ENCODE results near the gene ZNF778.

ZNF778 gene

DNA sequence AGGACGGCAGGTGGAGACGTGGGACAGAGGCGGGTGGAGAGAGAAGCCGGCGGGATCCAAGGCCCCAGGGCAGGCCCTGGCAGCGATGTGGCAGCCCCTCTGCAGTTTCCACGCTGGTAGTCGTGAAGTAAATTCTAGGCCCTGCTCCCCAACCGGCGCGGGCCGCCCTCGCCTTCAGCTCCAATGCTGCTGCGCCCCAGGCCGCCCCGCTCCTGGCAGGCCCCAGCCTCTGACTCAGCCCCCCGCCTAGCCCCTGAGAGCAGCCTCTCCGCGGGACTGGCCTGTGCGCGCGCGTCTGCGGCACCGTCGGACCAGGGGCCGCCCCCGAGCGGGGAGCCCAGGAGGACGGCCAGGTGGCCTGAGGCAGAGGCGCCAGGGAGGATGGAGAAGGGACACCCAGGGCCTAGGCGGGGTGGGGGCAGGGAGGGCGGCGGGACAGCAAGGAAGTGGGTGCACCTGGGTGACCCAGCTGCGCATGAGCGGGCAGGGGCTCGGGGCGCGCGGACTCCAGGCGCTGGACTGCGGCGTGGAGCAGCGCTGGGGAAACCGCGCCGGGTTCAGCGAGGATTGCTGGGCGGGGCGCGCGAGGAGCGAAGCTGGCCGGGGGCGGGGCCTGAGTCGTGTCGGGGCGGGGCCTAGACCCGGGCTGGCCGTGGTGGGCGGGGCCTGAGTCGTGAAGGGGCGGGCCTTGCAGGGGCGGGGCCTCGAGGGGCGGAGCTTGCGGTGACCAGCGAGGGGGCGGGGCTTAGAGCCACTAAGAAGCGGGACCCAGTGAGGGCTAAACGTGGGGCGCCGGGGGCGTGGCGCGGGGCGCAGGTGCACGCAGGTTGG lies 29.6 kb downstream of the ZNF778 start (continued):
- TF ChIP-seq ZBTB7A (tag by site-specific recombination; IDR thresholded peaks at IDR 0.05; ENCODE audit: low read depth) (no peak), ZNF768 (tag by site-specific recombination; IDR thresholded peaks at IDR 0.05) (no peak), ZNF174 (tag by site-specific recombination; IDR thresholded peaks at IDR 0.05) (no peak), ZNF10 (tag by site-specific recombination; IDR thresholded peaks at IDR 0.05) (no peak), ZNF121 (tag by site-specific recombination; IDR thresholded peaks at IDR 0.05) (no peak), ZNF549 (tag by site-specific recombination; IDR thresholded peaks at IDR 0.05) (no peak), ZNF658 (tag by site-specific recombination; IDR thresholded peaks at IDR 0.05) (no peak), WT1 (tag by site-specific recombination; IDR thresholded peaks at IDR 0.05) (no peak), ZNF19 (tag by site-specific recombination; IDR thresholded peaks at IDR 0.05; ENCODE audit: low read depth) (no peak), ZNF175 (tag by site-specific recombination; IDR thresholded peaks at IDR 0.05) (no peak), ZNF354C (tag by site-specific recombination; IDR thresholded peaks at IDR 0.05; ENCODE audit: borderline replicate concordance, low read depth) (no peak), ZNF660 (tag by site-specific recombination; IDR thresholded peaks at IDR 0.05) (no peak), ZNF677 (tag by site-specific recombination; IDR thresholded peaks at IDR 0.05) (no peak), ZNF223 (tag by site-specific recombination; IDR thresholded peaks at IDR 0.05) (no peak), ZBTB20 (tag by site-specific recombination; IDR thresholded peaks at IDR 0.05) (peak; percentile 72; the same call in 1 of the 2 replicates), SP7 (tag by site-specific recombination; IDR thresholded peaks at IDR 0.05) (0 out of 2 replicates have a peak, but pooled peaks have one; percentile 21), ZNF629 (tag by site-specific recombination; IDR thresholded peaks at IDR 0.05) (no peak), ZXDB (tag by site-specific recombination; IDR thresholded peaks at IDR 0.05) (peak; percentile 75), KLF1 (tag by site-specific recombination; IDR thresholded peaks at IDR 0.05) (peak; percentile 39; the same call in 1 of the 2 replicates)
- TF ChIP-seq, protein P1, sequence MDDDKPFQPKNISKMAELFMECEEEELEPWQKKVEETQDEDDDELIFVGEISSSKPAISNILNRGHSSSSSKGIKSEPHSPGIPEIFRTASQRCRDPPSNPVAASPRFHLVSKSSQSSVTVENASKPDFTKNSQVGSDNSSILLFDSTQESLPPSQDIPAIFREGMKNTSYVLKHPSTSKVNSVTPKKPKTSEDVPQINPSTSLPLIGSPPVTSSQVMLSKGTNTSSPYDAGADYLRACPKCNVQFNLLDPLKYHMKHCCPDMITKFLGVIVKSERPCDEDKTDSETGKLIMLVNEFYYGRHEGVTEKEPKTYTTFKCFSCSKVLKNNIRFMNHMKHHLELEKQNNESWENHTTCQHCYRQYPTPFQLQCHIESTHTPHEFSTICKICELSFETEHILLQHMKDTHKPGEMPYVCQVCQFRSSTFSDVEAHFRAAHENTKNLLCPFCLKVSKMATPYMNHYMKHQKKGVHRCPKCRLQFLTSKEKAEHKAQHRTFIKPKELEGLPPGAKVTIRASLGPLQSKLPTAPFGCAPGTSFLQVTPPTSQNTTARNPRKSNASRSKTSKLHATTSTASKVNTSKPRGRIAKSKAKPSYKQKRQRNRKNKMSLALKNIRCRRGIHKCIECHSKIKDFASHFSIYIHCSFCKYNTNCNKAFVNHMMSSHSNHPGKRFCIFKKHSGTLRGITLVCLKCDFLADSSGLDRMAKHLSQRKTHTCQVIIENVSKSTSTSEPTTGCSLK (tag by site-specific recombination; IDR thresholded peaks at IDR 0.05), result no peak
- TF ChIP-seq, protein P2, sequence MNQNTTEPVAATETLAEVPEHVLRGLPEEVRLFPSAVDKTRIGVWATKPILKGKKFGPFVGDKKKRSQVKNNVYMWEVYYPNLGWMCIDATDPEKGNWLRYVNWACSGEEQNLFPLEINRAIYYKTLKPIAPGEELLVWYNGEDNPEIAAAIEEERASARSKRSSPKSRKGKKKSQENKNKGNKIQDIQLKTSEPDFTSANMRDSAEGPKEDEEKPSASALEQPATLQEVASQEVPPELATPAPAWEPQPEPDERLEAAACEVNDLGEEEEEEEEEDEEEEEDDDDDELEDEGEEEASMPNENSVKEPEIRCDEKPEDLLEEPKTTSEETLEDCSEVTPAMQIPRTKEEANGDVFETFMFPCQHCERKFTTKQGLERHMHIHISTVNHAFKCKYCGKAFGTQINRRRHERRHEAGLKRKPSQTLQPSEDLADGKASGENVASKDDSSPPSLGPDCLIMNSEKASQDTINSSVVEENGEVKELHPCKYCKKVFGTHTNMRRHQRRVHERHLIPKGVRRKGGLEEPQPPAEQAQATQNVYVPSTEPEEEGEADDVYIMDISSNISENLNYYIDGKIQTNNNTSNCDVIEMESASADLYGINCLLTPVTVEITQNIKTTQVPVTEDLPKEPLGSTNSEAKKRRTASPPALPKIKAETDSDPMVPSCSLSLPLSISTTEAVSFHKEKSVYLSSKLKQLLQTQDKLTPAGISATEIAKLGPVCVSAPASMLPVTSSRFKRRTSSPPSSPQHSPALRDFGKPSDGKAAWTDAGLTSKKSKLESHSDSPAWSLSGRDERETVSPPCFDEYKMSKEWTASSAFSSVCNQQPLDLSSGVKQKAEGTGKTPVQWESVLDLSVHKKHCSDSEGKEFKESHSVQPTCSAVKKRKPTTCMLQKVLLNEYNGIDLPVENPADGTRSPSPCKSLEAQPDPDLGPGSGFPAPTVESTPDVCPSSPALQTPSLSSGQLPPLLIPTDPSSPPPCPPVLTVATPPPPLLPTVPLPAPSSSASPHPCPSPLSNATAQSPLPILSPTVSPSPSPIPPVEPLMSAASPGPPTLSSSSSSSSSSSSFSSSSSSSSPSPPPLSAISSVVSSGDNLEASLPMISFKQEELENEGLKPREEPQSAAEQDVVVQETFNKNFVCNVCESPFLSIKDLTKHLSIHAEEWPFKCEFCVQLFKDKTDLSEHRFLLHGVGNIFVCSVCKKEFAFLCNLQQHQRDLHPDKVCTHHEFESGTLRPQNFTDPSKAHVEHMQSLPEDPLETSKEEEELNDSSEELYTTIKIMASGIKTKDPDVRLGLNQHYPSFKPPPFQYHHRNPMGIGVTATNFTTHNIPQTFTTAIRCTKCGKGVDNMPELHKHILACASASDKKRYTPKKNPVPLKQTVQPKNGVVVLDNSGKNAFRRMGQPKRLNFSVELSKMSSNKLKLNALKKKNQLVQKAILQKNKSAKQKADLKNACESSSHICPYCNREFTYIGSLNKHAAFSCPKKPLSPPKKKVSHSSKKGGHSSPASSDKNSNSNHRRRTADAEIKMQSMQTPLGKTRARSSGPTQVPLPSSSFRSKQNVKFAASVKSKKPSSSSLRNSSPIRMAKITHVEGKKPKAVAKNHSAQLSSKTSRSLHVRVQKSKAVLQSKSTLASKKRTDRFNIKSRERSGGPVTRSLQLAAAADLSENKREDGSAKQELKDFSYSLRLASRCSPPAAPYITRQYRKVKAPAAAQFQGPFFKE (tag by site-specific recombination; IDR thresholded peaks at IDR 0.05; ENCODE audit: borderline replicate concordance), result no peak
- TF ChIP-seq, protein P3, sequence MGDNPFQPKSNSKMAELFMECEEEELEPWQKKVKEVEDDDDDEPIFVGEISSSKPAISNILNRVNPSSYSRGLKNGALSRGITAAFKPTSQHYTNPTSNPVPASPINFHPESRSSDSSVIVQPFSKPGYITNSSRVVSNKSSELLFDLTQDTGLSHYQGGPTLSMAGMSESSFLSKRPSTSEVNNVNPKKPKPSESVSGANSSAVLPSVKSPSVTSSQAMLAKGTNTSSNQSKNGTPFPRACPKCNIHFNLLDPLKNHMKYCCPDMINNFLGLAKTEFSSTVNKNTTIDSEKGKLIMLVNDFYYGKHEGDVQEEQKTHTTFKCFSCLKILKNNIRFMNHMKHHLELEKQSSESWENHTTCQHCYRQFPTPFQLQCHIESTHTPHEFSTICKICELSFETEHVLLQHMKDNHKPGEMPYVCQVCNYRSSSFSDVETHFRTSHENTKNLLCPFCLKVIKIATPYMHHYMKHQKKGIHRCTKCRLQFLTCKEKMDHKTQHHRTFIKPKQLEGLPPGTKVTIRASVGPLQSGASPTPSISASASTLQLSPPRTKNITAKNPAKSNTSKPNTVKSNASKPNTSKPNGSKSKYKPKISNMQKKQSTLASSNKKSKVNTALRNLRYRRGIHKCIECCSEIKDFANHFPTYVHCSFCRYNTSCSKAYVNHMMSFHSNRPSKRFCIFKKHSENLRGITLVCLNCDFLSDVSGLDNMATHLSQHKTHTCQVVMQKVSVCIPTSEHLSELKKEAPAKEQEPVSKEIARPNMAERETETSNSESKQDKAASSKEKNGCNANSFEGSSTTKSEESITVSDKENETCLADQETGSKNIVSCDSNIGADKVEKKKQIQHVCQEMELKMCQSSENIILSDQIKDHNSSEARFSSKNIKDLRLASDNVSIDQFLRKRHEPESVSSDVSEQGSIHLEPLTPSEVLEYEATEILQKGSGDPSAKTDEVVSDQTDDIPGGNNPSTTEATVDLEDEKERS (tag by site-specific recombination; IDR thresholded peaks at IDR 0.05), result no peak
- TF ChIP-seq, protein P4, sequence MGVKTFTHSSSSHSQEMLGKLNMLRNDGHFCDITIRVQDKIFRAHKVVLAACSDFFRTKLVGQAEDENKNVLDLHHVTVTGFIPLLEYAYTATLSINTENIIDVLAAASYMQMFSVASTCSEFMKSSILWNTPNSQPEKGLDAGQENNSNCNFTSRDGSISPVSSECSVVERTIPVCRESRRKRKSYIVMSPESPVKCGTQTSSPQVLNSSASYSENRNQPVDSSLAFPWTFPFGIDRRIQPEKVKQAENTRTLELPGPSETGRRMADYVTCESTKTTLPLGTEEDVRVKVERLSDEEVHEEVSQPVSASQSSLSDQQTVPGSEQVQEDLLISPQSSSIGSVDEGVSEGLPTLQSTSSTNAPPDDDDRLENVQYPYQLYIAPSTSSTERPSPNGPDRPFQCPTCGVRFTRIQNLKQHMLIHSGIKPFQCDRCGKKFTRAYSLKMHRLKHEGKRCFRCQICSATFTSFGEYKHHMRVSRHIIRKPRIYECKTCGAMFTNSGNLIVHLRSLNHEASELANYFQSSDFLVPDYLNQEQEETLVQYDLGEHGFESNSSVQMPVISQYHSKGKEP (tag by site-specific recombination; IDR thresholded peaks at IDR 0.05), result no peak
